SIG-M5 (cell line): ENCODE measurements around the gene FGF5.

Source experiments
- DNase-seq: peaks from one replicate; lab custom pipeline; 2025; lab: John Stamatoyannopoulos, UW

Gene FGF5

DNA sequence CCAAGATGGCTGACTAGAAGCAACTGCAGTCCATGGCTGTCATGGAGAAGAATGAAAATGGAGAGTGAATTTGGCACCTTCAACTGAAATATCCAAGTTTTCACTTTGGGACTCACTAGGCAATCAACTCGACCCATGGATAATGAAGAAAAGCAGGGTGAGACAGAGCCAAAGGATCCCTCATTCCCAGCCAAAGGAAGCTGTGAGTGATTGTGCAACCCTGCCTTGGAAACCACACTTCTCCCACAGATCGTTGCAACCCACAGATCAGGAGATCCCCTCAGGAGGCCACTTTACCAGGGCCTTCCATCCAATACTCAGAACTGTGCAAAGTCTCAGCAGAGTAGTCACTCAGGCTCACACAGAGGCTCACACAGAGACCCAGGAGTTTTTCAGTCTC, 73.6 kb downstream of the FGF5 start:
- no peak for DNase-seq
